ENCODE measurements around the gene LMF1. TPM values are rescaled to one million over a fixed set of nuclear protein-coding genes. Genes with fewer than 3 reads are reported as not detected.

LMF1 gene
- total RNA-seq, 1 donor from 2014 or later, result 26.0 TPM

DNA sequence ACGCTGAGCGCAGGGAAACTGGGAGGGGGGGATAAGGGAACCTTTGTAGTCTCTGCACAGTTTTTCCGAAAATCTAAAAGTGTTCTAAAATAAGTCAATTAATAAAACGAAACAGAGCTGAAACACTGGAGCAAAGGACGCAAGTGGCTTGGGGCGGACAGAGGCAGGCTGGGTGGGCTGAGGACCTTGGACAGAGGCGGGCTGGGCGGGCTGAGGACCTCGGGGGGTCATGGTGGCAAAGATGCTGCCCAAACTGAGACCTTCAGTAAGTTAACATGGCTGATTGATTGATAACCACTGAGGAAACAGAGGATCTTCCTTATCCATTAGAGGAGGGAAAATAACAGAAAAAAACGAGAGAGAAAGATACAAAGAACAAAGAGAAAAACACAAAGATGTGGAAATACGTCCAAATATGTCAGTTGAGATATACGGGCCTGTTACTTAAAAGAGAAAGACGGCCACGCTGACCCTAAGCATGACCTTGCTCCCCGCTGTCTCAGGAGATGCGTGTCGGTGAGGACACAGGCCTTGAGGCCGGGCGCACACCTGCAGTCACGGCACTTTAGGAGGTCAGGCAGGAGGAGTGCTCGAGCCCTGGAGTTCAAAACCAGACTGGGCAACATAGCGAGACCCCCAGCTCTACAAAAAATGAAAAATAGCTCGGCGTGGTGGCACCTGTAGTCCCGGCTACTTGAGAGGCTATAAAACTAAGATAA lies 94.1 kb downstream of the LMF1 start:
- Histone ChIP-seq H3K9me3 (no peaks in the 10 kb centered on the region), H3K4me1 (no peaks in the 10 kb centered on the region), H3K36me3 (peaks cover 0 to 14% of the 10 kb centered on the region in 2 donors), H3K4me3 (no peak overlapping the region), H3K27me3 (no peaks in the 10 kb centered on the region), H3K27ac (no peak overlapping the region)
- TF ChIP-seq, protein P1, sequence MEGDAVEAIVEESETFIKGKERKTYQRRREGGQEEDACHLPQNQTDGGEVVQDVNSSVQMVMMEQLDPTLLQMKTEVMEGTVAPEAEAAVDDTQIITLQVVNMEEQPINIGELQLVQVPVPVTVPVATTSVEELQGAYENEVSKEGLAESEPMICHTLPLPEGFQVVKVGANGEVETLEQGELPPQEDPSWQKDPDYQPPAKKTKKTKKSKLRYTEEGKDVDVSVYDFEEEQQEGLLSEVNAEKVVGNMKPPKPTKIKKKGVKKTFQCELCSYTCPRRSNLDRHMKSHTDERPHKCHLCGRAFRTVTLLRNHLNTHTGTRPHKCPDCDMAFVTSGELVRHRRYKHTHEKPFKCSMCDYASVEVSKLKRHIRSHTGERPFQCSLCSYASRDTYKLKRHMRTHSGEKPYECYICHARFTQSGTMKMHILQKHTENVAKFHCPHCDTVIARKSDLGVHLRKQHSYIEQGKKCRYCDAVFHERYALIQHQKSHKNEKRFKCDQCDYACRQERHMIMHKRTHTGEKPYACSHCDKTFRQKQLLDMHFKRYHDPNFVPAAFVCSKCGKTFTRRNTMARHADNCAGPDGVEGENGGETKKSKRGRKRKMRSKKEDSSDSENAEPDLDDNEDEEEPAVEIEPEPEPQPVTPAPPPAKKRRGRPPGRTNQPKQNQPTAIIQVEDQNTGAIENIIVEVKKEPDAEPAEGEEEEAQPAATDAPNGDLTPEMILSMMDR (IDR thresholded peaks at IDR 0.05), result no peak
- TF ChIP-seq POLR2A (IDR thresholded peaks at IDR 0.05), result no peak
- no peak for TF ChIP-seq POLR2AphosphoS5 (IDR thresholded peaks at IDR 0.05; ENCODE audit: insufficient read depth in 1 of 2, low read depth in 1 of 2)
- intact Hi-C loops (cut with DNase I), result no loop called here
- no peak for DNase-seq (ENCODE audit: extremely low spot score in 2 of 2)

- intact Hi-C loops (cut with DNase I), result no loop called here
- no peaks in the 10 kb centered on the region for H3K27me3 ChIP-seq
- no peak for DNase-seq (ENCODE audit: extremely low spot score in 2 of 2)
- H3K9me3 ChIP-seq, result no peaks in the 10 kb centered on the region
- peaks cover 0 to 14% of the 10 kb centered on the region in 2 donors for H3K36me3 ChIP-seq
- H3K27ac ChIP-seq, result no peak overlapping the region
- TF ChIP-seq, protein P1 (IDR thresholded peaks at IDR 0.05), result no peak
- no peak for TF ChIP-seq POLR2A (IDR thresholded peaks at IDR 0.05)
- no peak for TF ChIP-seq POLR2AphosphoS5 (IDR thresholded peaks at IDR 0.05; ENCODE audit: insufficient read depth in 1 of 2, low read depth in 1 of 2)
- no peaks in the 10 kb centered on the region for H3K4me1 ChIP-seq
- H3K4me3 ChIP-seq, result no peak overlapping the region
Observed at GRCh38 chr16:876041-876335, 94.8 kb downstream of the LMF1 start.

- Histone ChIP-seq H3K4me1 (no peaks in the 10 kb centered on the region), H3K27me3 (no peaks in the 10 kb centered on the region), H3K27ac (no peak overlapping the region), H3K36me3 (peaks cover 0 to 14% of the 10 kb centered on the region in 2 donors), H3K4me3 (no peak overlapping the region), H3K9me3 (no peaks in the 10 kb centered on the region)
- DNase-seq (ENCODE audit: extremely low spot score in 2 of 2), result no peak
- TF ChIP-seq POLR2A (IDR thresholded peaks at IDR 0.05) (no peak), POLR2AphosphoS5 (IDR thresholded peaks at IDR 0.05; ENCODE audit: insufficient read depth in 1 of 2, low read depth in 1 of 2) (no peak)
- TF ChIP-seq, protein P1 (IDR thresholded peaks at IDR 0.05), result no peak
- intact Hi-C loops (cut with DNase I), result no loop called here
Observed at GRCh38 chr16:875182-876040, 95.4 kb downstream of the LMF1 start.

GRCh38 chr16:874366-875181 lies 96.2 kb downstream of the LMF1 start:
- Histone ChIP-seq H3K4me3 (no peak overlapping the region), H3K9me3 (no peaks in the 10 kb centered on the region), H3K27ac (no peak overlapping the region), H3K36me3 (peaks cover 0 to 14% of the 10 kb centered on the region in 2 donors), H3K27me3 (no peaks in the 10 kb centered on the region), H3K4me1 (no peaks in the 10 kb centered on the region)
- intact Hi-C loops (cut with DNase I), result no loop called here
- TF ChIP-seq POLR2A (IDR thresholded peaks at IDR 0.05), result no peak
- no peak for TF ChIP-seq POLR2AphosphoS5 (IDR thresholded peaks at IDR 0.05; ENCODE audit: insufficient read depth in 1 of 2, low read depth in 1 of 2)
- DNase-seq (ENCODE audit: extremely low spot score in 2 of 2), result no peak

- DNase-seq (ENCODE audit: extremely low spot score in 2 of 2), result no peak
- no peaks in the 10 kb centered on the region for H3K9me3 ChIP-seq
- no peak overlapping the region for H3K27ac ChIP-seq
- no peaks in the 10 kb centered on the region for H3K27me3 ChIP-seq
- TF ChIP-seq POLR2AphosphoS5 (IDR thresholded peaks at IDR 0.05; ENCODE audit: insufficient read depth in 1 of 2, low read depth in 1 of 2) (no peak), POLR2A (IDR thresholded peaks at IDR 0.05) (no peak)
- TF ChIP-seq, protein P1 (IDR thresholded peaks at IDR 0.05), result no peak
- peaks cover 0 to 14% of the 10 kb centered on the region in 2 donors for H3K36me3 ChIP-seq
- H3K4me3 ChIP-seq, result no peak overlapping the region
- intact Hi-C loops (cut with DNase I), result no loop called here
- H3K4me1 ChIP-seq, result no peaks in the 10 kb centered on the region
Observed at GRCh38 chr16:873889-874288, 96.9 kb downstream of the LMF1 start.

All from vagina (tissue), 2 donors.